ENCODE measurements around the gene ARHGAP40.
"Not testable (repeated sequence)": the region's sequence is repeated elsewhere in the genome, so short reads cannot be mapped to it uniquely, and the experiment has no call there.

ARHGAP40 gene

DNA sequence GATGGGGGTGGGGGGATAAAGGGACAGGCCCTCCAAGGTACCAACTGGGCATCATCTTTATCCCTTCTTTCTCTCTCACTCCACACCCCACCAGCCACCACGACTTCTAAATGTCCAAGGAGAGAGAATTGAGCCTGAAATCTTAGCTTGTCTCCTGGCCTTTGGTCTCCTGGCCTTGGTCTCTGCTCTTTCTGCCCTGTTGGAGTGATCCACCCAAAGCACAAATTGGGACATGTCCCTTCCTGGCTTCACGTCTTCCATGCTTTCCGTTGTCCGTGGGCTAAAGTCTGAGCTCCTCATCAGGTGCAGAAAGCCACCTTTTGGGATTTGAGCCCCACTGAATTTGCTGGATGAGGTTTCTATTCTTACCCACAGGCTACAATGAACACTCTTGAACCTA is 12.3 kb upstream of the ARHGAP40 start:
- DNase-seq: no peak

DNA sequence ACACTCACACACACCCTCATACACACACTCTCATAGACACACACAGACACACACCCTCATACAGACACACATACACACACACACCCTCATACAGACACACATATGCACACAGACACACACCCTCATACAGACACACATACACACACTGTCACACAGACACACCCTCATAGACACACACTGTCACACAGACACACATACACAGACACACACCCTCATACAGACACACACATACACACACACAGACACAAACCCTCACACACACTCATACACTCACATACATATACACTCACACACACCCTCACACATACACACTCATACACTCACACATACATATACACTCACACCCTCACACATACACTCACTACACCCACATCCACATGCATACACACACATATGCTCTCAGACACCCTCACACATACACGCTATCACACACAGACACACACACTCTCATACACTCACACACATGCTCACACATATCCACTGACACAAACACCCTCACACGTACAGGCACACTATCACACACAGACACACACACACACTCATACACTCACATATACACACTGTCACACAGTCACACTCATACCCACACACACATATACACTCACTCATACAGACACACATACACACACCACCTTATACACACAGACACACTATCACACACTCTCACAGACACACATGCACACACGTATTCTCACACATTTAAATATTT is 11.5 kb upstream of the ARHGAP40 start:
- no peak for DNase-seq

DNA sequence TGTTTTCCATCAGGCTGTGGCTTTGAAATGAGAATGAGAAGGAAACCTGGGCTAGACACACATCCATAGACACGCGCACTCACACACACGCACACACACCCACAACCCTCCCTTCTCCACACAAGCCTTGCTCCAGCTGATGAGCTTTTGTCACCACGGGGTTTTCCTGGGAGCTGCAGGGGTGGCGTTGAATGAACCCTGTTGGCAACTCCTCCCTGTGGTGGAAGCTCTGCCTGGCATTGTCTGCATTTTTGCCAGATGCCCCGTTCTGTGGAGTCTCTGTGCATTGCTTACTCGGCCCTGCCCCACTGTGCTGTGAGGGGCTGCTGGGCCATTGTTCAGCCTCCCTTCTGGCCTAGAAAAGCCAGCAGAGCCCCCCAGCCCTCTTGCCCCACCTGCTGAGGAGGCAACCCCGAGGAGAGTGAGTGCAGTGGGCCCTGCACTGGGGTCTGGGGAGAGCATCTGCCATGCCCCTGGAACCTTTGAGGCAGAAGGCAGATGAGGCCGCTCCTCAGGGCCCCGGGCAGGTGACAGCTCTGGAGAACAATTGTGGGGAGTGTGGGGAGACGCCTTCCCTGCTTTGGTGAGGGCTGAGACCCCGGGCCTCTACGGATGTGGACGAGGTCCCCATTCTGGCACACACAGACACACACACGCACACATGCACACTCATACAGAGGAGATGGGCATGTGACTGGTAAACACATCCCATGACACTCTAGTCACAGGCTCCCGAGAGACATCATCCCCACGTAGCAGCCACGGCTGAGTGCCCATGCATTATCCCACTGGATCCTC is 10.7 kb upstream of the ARHGAP40 start:
- DNase-seq: no peak

DNA sequence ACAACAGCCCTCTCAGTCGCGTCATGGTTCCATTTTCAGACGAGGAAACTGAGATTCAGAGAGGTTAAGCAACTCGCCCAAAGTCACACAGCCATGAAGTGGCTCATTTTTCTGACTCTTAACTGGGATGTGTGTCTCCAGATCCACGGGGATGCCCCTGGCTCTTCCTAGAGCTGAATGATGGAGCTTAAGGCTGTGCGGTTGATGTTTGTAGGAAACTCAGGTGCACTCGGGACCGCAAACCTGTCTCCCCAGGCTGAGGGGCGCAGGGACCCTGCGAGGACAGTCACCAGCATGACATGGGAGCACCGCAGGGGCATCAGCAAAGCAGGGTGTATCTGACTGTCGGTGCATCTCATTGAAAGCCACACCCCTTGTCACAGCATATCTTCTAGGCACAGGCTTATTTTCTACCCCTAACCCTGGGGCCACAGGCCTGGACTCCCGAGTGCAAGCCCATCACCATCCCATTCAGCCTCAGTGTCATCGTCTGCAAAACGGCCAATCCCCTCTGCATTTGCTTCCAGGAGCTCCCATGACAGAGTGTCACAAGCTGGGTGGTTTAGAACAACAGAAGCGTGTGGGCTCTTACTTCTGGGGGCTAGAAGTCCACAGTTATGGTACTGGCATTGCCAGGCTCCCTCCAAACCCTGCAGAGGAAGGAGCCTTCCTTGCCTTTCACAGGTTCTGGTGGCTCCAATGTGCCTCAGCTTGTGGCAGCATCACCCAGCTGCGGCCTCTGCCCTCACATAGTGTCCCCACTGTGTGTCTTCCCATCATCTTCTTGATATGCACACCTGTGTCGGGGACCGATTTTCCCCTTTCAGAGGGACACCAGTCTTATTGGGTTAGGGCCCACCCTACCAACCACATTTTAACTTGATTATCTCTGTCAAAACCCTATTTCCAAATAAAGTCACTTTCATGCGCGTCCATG is 9.9 kb upstream of the ARHGAP40 start:
- DNase-seq: no peak

DNA sequence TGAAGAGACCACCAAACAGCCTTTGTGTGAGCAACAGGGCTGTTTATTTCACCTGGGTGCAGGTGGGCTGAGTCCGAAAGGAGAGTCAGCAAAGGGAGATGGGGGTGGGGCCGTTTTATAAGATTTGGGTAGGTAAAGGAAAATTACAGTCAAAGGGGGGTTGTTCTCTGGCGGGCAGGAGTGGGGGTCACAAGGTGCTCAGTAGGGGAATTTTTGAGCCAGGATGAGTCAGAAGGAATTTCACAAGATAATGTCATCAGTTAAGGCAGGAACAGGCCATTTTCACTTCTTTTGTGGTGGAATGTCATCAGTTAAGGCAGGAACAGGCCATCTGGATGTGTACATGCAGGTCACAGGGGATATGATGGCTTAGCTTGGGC is 9.2 kb upstream of the ARHGAP40 start:
- DNase-seq: not testable (repeated sequence)

DNA sequence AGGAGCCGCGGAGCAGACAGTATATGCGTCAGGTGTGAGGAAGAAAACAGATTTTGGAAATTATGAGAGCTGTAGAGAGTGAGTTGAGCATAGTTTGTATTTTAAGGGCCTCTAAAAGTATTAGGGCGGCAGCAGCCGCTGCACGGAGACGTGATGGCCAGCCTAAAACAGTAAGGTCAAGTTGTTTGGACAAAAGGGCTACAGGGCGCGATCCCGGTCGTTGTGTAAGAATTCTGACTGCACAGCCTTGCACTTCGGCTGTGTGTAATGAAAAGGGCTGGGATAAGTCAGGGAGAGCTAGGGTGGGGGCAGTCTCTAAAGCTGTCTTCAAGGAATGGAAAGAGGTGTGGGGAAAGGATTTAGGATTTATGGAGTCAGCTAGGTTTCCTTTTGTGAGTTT is 7.3 kb upstream of the ARHGAP40 start:
- DNase-seq: not testable (repeated sequence)

DNA sequence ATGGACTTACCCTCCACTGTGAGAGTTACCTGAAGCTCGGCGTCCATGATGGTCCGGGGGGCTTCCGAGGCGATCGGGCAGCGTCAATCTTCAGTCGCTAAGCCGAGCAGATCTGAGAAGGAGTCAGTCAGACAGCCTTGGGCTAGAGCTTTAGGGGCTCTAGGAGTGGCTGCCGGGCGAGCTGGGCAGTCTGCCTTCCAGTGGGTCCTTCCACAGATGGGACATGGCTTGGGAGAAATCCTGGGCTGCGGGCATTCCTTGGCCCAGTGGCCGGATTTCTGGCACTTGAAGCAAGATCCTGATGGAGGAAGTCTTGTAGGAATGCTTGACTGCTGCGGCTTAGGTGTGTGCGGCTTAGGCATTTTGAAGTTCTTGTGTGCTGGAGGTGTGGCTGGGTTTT is 5.7 kb upstream of the ARHGAP40 start:
- not testable (repeated sequence) for DNase-seq

DNA sequence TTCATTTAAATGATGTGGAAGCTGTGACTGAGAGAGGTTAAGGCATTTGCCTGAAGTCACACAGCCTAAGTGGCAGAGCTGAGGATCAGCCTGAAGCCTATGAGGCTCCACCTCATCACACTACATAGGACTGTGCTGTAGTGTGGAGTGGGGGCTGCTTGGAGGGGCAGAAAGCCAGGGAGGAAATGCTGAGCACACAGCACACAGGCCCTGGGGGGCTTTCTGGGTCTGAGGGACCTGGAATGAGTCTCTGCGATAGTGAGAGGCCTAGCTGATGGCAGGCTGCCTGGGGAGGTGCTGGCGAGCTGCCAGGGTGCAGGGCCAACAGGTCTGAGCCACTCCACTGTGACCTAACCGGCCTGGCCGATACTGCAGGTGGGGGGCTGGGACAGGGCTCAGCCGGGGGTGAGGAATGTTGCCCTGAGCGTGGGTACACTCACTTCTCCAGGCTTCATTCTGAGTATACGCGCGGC is 2.2 kb upstream of the ARHGAP40 start:
- DNase-seq: no peak

DNA sequence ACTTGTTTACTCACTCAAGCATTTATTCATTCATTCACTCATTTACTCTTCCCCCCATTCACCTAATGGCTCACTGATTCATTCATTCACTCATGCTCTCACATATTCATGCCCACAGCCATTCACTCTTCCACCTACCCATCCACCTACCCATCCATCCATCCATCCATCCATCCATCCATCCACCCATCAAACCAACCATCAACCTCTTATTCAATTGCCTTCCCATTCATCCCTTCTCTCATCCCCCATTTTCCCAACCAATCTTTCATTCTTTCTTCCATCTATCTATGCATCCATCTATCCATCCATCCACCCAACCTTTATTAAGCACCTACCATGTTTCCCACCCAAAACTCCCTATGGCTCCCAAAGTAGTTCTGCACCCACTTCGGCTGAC is 1.6 kb upstream of the ARHGAP40 start:
- DNase-seq: no peak

DNA sequence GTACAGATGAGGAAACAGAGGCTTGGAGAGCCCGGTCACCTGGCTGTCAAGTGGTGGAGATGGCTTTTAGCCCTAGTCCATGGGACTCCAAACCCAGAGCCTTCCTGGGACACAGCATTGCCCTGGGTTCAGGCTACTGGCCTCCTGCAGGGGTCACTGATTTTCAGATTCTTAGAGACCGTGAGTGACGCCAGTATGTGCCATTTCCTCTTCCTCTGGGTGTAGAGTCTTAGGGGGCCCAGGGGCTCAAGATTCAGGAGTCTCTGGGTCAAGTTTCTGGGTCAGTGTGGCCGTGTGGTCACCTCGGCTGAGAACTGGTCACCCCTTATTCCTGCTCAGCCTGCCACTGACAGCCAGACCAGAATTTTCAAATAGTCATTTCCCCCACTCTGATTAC is 574 bp downstream of the ARHGAP40 start:
- no peak for DNase-seq

DNA sequence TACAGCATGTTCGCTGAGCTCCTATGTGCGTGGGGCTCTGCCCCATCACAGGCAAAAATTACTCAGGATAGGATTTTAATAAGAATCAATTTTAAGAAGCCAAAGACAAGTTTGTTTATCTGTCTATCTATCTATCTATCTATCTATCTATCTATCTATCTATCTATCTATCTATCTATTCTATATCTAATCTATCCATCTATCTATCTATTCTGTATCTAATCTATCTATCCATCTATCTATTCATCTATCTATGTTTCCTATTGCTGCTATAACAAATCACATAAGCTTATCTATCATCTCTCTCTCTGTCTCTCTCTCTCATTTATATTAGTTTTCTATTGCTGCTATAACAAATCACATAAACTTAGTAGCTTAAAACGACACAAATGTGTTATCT is 1.7 kb downstream of the ARHGAP40 start:
- DNase-seq: no peak

DNA sequence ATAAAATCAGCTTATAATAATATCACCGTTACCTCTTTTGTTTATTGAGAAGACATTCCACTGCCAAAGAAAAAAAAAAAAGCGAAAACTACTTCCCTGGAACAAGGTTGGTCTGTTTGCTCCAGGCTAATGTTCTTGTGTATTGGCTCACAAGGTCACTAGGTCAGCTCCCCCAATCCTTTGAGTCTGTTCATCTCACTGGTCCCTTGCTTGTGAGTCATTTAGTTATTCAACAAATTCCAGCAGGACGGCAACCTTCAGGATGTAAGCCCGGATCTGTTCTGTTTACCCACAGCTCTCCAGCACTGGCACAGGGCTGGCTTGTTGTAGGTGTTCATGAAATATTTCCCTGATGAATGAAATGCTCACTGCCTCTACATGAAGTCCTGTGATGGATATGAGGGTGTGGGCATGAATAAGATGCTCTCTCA is 3.3 kb downstream of the ARHGAP40 start:
- DNase-seq: no peak

DNA sequence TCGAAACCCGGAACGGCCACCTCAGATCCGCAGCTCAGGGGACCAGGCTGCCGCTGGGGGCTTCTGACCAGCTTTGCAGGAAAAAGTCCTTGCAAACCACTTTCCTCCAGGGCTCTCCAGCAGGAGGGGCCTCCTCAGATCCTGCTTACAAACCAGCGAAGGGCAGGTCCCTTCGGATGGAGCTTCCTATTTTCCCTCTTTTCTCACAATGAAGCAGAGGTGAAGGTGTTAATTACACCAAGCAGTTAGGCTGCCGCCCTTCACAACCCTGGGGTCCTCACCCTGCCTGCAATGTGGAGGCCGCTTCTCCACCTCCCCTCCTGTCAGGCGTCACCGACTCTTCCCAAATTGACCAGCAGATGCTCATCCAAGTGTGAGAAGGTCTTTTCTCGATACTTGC is 5.7 kb downstream of the ARHGAP40 start:
- DNase-seq: no peak

DNA sequence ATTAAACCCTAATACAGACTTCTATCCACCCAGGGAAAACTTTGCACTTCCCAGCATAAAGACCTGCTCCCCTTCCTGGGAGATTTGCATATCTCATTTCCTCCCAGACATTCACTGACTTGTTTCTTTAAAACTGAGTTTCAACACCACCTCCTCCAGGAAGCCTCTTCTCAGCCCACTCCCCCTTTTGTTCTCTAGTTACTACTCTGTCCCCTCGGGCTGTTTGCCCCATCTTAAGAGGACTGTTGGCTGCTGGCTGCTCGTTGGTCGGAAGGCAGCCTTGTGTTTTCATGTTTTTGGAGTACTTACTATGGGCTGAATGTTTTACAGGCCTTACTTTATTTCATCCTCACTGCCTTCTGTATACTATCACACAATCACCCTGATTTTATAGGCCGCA is 6.6 kb downstream of the ARHGAP40 start:
- no peak for DNase-seq

DNA sequence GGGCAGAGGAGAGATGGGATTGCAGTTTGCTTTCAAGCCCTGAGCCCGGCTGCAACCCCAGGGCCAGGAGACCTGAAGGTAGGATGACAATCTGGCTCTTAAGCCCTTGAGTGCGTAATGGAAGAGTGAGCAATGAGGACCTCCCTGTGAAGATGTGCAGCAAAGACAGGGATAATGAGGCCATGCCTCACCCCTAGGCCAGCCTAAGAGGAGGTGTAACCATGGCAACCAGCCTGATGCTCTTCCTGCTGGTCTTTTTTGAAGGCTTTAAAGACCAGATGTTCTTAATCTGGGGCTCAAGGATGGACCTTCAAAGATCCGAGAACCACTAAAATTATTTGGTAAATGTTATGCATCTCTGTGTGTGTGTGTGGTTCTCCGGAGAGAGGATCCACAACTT is 8.2 kb downstream of the ARHGAP40 start:
- no peak for DNase-seq

DNA sequence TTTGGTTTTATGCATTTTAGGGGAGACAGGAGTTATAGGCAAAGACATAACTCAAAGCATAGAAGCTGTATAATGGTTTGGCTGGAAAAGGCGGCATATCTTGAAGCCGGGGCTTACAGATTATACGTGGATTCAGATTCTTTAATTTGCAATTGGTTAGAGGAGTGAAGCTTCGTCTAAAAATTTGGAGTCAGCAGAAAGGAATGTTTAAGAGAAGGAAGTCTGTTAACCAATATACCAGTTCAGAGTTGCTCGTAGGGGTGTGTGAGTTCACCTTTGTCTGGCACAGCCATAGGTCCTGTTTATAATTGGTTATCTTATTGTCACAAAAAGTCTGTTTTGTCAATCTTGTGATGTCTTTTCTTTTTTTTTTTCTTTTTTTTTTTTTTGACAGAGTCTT is 8.9 kb downstream of the ARHGAP40 start:
- no peak for DNase-seq

DNA sequence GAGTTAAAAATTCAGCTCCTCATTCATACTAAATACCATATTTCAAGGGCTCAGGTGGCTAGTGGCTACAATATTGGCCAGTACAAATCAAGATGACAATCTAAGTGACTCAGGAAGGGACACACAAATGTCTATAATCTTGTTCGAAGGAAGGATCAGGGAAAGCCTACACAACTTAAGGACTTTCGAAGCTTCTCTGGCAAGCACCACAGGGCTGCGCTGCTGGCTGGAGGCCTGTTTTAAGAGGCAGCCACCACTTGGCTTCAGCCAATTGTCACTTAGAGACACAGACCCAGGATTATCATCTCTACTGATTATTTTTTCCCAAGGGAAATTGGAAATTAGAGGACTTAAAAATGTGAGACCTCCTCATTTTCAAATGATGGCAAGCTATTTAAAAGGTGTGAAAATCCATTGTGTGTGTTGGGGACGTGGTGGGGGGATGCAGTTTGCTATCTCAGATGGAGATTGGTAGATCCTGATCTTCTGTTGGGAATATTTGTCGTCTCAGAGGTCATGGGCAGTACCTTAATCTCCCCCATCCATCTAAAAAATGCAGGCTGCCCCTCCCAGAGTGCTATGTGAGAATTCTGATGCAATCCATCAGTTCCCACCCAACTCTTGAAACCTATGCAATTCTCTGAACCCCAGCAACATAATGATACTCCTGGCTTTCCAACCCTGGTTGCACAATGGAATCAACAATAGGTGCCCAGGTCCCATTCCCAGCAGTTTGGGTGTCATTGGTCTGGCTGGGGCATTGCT is 11.3 kb downstream of the ARHGAP40 start:
- no peak for DNase-seq

DNA sequence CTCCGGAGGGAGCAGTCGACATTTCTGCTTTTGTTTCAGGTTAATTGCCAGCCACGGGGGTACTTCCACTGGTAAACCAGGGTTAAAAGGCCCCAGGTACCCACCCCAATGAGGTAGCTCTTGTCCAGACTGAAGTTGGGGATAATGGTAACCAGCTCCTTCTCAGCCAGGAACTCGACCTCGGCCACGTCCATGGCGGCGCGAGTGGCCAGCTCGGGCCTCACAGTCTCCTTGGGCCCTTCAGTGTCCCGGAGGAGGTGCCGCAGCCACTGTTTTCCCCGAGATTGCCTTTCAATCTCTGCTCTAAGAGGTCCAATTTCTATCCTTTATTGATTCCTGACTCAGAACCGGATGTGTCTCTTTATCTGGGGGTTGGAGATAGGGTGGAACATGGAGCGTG is 13.7 kb downstream of the ARHGAP40 start:
- no peak for DNase-seq

DNA sequence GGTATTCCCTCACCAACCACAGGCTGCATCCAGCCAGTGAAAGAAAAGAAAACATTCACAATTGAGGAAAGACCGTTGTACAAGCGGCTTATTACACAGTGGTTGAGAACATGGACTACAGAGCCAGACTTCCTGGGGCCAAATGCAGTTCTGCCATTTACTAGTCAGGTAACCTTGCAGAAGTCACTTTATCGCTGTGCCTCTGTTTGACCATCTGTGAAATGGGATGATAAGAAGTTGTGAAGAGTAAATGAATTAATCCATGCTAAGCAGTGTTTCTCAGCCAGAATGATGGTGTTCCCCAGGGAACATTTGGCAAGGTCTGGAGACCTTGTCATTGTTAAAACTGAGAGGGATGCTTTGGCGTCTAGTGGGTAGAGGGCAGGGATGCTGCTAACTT is 14.8 kb downstream of the ARHGAP40 start:
- DNase-seq: no peak

DNA sequence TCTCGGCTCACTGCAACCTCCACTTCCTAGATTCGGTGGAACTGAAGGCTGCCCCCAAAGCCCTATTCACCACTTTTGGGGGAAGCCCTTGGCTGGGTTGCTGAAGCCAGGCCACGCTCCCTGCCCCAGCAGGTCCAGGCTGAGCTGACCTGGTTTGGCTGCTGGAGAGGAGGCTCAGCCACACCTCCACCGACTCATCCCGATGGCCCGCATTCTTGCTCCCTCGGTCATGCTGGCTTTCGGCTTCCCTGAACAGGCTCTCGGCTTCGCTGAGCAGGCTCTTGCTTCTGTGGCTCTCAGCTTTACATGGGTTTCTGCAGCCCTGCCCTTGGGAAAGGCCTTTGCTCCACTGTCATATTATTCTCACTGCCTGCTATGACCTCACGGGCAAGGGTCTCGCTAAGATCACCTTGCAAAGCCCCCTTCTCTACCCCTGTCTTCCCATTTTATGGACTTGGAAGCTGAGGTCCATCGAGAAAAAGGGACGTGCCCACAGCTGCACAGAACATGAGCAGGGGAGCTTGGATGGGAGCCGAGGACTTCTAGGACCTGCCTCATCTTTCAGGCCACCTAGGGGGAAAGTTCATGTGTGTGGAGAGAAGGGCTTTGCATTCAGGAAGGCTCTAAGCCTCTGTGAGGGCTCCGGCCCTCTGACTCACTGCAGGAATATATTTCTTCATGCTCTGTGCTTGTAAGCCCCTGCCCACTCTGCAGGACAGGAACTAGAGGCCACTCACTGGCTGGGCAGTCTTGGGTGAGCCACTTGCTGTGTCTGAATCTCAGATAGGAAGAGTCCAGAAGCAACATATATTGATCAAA is 15.6 kb downstream of the ARHGAP40 start:
- DNase-seq: no peak

DNA sequence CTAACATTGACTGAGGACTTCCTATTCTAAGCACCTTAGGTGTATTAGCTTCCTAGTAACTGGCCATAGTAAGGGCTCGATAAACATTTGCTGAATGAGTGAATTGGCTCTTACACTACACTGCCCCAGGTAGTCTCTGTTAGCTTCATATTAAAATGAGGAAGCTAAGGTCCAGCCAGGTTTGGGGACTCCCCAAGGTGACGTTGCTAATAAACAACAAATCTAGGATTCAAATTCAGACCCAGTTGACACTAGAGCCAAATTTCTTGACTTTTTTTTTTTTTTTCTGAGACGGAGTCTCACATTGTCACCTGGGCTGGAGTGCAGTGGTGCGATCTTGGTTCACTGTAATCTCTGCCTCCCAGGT is 16.2 kb downstream of the ARHGAP40 start:
- DNase-seq: no peak

DNA sequence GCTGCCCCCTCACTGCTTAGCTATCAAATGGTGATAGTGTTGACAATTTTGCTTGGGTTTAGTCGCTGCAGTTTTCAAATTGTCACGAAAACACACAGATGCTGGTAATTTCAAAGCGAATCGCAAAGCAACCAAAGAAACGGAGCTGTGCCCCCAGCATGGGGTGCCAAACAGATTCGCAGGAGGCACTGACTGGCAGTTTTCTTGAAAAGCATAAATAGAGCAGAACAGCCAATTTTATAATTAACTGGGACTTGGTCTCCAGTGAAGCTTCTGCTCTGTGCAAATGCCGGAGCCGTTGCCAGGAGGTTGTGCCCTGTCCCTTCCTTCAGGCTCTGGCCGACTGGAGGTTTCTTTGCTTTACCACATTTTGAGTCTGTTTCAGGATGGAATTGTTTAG is 18.8 kb downstream of the ARHGAP40 start:
- no peak for DNase-seq

All from activated CD8-positive, alpha-beta memory T cell treated with anti-CD3 and anti-CD28 coated beads, Interleukin-2, amount 50 U/mL, for 4 hours (primary cell).